HG03064 (cell line): ENCODE results near the gene ECHDC3.
"Not testable (repeated sequence)": the region's sequence is repeated elsewhere in the genome, so short reads cannot be mapped to it uniquely, and the experiment has no call there.

Experiments used
- ATAC-seq: cut with Tn5 transposase; IDR thresholded peaks from one replicate; pipeline ENCODE4 v1.9.1; 2021; ENCODE audit warnings: low read depth; ENCODE audit not compliant: unreplicated experiment

The ECHDC3 gene, protein sequence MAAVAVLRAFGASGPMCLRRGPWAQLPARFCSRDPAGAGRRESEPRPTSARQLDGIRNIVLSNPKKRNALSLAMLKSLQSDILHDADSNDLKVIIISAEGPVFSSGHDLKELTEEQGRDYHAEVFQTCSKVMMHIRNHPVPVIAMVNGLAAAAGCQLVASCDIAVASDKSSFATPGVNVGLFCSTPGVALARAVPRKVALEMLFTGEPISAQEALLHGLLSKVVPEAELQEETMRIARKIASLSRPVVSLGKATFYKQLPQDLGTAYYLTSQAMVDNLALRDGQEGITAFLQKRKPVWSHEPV

GRCh38 chr10:11742009-11742778, at the start of gene ECHDC3:
Gene ECHDC3, plus strand, starts transcription at chr10:11742382. Its CDS starts 195 bp downstream, at chr10:11742577.
- peak; percentile 58 for ATAC-seq

- ATAC-seq = no peak
Observed at GRCh38 chr10:11693376-11693775, 48.8 kb upstream of the ECHDC3 start.

- ATAC-seq = no peak
Observed at GRCh38 chr10:11695779-11696178, 46.4 kb upstream of the ECHDC3 start.

DNA sequence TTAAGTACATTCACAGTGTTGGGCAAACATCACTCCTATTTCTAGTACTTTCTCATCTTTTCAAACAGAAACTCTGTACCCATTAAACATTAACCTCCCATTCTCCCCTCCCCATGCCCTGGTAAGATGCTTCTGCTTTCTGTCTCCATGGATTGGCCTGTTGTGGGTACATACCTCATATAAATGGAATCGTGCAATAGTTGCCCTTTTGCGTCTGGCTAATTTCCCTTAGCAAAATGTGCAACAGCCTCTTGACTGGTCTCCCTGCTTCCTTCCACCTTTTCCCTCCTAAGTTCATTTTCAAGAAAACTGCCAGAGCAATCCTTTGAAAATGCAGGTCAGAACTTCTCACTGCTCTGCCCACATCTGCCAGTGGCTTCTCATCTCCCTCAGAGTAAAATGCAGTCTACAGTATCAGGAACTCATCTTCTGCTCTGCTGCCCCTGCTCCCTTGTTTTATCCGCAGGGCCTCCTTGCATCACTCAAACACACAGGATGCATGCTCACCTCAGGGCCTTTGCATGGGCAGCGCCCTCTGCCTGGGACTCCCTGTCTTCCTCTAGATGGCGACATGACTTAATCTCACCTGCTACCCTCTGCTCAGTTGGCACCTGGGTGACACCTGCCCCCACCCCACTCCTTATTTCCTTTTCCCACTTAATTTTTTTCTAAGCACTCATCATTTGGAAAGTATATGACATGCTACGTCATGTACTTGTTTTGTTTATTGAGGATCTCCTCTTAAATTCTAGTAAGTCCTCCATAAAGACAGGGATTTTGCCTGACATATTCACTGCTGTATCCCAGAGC, 44.3 kb upstream of the ECHDC3 start:
- no peak for ATAC-seq

DNA sequence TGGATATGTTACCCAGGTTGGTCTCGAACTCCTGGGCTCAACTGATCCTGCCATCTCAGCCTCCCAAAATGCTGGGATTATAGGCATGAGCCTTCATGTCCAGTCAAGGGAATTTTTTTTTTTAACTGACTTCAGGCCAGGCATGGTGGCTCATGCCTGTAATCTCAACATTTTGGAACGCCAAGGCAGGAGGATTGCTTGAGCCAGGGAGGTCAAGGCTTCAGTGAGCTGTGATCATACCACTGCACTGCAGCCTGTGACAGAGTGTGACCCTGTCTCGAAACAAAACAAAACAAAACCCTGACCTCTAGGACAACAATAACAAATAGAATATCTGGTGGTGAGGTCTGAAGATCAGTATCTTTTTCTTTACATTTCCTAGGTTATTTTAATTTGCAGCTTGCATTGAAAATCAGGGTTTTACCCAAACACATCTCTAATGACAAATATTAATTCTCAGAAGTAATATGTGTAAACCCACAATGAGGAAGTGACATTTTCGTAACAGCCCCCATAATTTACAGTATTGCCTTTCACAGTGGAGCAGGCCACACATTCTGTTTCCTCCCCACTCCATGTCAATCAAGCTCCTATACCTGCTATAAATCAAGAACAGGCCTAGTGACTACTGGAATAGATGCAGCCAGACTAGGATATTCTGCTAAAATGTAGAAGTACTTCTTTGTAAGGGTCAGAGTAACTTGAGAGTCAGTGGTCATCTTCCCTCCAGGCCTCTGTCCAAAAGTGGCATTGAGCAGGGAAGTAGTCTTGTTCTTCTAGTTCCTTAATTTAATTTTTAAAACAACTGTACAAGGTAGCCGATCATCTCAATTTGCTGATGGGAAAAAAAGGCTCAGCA, 43.3 kb upstream of the ECHDC3 start:
- peak; percentile 80 for ATAC-seq

GRCh38 chr10:11699550-11700097, 42.6 kb upstream of the ECHDC3 start:
- ATAC-seq = peak; percentile 29

GRCh38 chr10:11700539-11700938, 41.6 kb upstream of the ECHDC3 start:
- ATAC-seq = no peak

DNA sequence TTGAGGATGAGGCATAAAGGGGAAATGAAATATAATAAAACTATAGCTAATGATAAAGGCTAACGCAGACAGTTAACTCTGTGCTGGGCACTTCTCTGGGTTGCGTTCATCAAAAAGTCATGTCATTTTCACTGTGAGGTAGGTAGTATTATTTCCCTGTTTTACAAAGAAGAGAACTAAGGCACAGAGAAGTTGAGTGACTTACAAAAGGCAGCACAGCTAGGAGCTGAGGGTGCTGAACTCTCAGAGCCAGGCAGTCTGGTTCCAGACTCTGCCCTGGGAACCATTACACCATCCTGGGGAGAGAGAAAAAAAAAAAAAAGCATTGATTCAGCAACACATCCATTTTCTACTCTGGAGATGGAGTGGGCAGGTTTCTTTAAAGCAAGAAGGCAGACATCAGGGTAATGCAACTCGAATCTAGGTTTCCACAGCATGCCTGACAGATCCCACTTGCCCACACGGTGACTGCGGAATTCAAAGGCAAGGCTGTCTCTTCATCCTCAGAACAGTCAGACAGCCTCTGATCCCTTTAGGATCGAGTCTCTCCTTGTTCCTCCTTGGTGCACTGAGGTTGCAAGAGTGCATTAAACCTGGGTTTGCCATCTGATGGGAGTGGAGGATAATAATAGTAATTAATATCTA, 40.6 kb upstream of the ECHDC3 start:
- ATAC-seq = no peak

DNA sequence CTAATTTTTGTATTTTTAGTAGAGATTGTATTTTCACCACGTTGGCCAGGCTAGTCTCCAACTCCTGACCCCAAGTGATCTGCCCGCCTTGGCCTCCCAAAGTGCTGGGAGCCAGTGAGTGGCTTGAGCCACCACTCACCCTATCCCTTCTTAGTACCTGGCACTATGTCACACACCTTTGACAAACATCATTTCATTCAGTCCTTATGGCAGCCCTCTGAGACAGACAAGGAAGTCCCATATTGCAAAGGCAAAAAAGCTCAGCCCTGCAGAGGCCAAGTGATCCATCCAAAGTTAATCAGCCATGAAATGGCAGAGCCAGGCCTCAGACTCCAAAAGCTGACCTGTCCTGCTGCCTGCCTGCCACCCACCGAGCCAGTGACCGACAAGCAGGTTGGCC, 39.9 kb upstream of the ECHDC3 start:
- no peak for ATAC-seq

DNA sequence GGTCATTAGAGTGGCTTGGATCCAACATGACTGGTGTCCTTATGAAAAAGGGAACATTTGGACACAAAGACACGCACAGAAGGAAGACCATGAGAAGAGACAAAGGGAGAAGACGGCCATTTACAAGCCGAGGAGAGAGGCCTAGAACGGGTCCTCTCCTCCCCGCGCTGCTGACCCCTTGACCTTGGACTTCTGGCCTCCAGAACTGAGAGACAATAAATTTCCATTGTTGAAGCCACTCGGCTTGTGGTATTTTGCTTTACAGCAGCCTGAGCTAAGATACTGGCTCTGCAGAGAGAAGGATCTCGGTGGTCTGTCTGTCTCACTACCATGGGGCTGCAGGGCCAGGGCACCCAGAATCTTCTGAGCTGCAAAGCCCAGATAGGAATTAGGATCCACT, 38.1 kb upstream of the ECHDC3 start:
- no peak for ATAC-seq

- no peak for ATAC-seq
Observed at GRCh38 chr10:11705722-11706121, 36.5 kb upstream of the ECHDC3 start.

DNA sequence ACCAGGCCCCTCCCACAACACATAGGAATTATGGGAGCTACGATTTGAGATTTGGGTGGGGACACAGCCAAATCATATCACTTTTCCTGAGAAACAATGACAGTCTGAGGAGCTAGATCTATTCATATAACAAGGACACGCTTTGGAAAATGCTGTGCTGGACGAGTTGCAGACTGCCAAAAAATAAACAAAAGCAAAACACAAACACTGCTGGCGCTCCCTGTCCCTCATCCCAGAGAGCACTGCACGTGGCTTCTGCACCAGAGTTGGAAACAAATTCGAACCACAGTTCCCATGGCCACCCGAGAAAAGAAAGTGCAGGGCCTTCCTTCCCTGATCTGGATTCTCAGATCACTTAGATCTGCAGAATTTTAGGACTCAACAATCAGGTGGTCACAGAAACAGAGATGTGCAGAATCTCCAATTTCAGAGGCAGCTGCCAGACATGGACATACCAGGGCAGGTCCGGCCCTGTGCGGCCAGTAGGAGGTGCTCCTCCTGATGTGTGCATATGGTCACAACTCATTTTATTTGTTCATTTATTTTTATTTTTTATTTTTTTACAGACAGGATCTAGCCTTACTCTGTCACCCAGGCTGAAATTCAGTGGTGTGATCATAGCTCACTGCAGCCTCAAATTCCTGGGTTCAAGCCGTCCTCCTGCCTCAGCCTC, 35.2 kb upstream of the ECHDC3 start:
- ATAC-seq = no peak

GRCh38 chr10:11707624-11708350, 34.4 kb upstream of the ECHDC3 start:
- ATAC-seq = no peak

- not testable (repeated sequence) for ATAC-seq
Observed at GRCh38 chr10:11708801-11709200, 33.4 kb upstream of the ECHDC3 start.

DNA sequence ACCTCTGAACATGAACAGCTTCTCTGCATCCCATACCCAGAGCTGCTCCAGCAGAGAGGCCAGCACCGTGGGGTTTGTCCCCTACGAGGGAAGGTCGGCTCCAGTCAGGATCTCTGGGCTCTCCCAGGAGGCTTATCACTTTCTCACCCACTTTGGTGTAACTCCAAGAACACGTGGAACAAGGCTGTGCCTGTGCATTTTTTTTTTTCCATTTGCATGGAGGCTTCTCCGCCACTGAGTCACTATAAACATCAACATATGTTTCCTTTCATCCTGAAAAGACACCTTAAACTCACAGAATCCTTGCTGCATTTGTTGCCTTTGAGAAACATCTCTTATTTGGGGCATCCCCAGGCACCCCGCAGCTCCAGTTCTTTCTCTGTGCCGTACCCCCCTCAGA, 29.4 kb upstream of the ECHDC3 start:
- no peak for ATAC-seq

- ATAC-seq = no peak
Observed at GRCh38 chr10:11713186-11713743, 28.9 kb upstream of the ECHDC3 start.

DNA sequence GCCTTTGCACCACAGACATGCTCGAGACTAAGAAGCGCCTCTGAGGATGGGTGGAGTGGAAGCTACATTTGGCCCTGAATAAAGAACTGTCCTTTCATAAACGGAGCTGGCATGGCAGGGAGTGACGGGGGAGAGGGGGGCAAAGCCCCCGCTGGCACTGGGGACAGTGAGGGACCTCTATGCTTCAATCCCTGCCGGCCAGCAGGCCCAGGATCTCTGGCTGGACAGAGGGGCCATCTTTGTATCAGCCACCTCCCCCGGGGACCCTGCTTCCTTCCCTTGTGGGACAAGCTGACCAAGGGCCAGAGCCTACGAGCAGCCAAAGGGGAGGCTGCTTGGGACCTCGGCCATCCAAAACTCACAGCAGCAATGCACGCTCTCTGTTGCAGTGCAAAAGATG, 28.2 kb upstream of the ECHDC3 start:
- ATAC-seq = no peak

DNA sequence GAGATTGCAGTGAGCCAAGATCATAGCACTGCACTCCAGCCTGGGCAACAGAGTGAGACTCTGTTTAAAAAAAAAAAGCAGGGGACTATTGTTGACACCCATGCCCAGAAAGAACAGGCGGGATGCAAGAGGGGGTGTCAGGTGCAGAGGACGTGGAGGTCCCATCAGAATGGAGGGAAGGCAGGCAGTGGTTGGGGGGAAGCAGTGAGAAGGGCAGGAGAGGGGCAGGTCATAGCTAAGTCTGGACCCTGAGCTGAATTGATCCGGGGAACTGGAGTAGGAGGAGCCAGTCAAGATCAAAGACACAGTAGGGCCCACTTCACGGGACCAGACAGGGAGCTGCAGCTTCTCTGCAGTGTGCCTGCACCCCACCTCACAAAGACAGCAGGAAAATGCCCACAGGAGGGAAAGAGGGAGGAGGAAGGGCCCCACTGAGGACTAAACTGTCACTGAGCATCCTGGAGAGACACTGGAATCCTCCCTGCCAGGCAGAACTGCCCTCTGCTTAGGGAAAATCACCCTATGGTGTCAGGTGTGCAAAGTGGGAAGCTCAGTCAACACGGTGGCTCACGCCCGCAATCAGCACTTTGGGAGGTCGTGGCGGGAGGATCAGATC, 27.3 kb upstream of the ECHDC3 start:
- no peak for ATAC-seq
